BLaER1 (cell line): ENCODE results near the gene DNAJC19.
"Not testable (repeated sequence)": the region's sequence is repeated elsewhere in the genome, so short reads cannot be mapped to it uniquely, and the experiment has no call there.

ENCODE experiments used
- H3K27ac ChIP-seq: shearing (Covaris generic); formaldehyde crosslinking; 2 replicates; pipeline ENCODE4 v1.8.1; 2022
- H3K27me3 ChIP-seq: shearing (Covaris generic); formaldehyde crosslinking; 2 replicates; pipeline ENCODE4 v1.8.1; 2022
- H3K36me3 ChIP-seq: shearing (Covaris generic); formaldehyde crosslinking; 2 replicates; pipeline ENCODE4 v1.8.1; 2022
- H3K4me1 ChIP-seq: shearing (Covaris generic); formaldehyde crosslinking; 2 replicates; pipeline ENCODE4 v1.8.1; 2022
- H3K4me2 ChIP-seq: shearing (Covaris generic); formaldehyde crosslinking; 2 replicates; pipeline ENCODE4 v1.8.1; 2022
- H3K4me3 ChIP-seq: shearing (Covaris generic); formaldehyde crosslinking; 2 replicates; pipeline ENCODE4 v1.8.1; 2022
- H3K9ac ChIP-seq: shearing (Covaris generic); formaldehyde crosslinking; 2 replicates; pipeline ENCODE4 v1.8.1; 2022
- H3K9me3 ChIP-seq: shearing (Covaris generic); formaldehyde crosslinking; 2 replicates; pipeline ENCODE4 v1.8.1; 2022
- H4K20me1 ChIP-seq: shearing (Covaris generic); formaldehyde crosslinking; 2 replicates; pipeline ENCODE4 v1.8.1; 2022
- Cebpa-rat ChIP-seq: shearing (Covaris generic); IDR thresholded peaks from 2 replicates; pipeline ENCODE4 v1.8.1; 2022

Gene DNAJC19

GRCh38 chr3:180989291-180990163, at the start of gene DNAJC19:
Gene DNAJC19, minus strand, starts transcription at chr3:180989736. Its CDS starts 134 bp downstream, at chr3:180989602.
- Histone ChIP-seq H3K27ac (peak within 1 kb of the TSS; percentile 81), H3K4me2 (peak within 1 kb of the TSS; percentile 88), H3K4me3 (peak within 1 kb of the TSS; percentile 84), H3K9me3 (no peaks in the 10 kb centered on the region), H3K36me3 (peaks cover 22% of the 10 kb centered on the region; the same call in 1 of the 2 replicates), H4K20me1 (peaks cover 5% of the 10 kb centered on the region; the same call in 1 of the 2 replicates), H3K27me3 (no peaks in the 10 kb centered on the region), H3K9ac (peak within 1 kb of the TSS; percentile 89), H3K4me1 (peaks cover 22% of the 10 kb centered on the region)
- no peak for TF ChIP-seq Cebpa-rat

DNA sequence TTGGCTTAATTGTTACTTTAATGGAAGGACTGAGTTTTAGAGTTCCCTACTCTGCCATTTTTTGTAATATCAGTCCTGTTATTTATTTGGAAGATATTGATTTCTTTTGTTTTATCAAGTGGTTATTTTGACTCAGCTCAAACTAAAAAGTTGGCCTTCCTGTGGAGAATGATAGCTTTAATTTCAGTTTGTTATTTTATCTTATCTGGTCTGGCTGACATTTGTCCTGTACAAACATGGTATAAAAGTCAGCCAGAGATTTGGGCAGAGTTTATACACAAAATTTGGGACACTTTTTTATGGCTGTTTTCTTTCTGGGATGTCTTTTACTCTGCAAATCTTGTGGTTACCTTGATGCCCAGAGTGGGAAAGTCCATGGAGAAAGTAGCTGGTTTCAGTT, 41.4 kb upstream of the DNAJC19 start:
- Histone ChIP-seq H3K4me2 (no peak overlapping the region), H3K27ac (no peak overlapping the region), H3K9ac (no peak overlapping the region), H3K9me3 (no peaks in the 10 kb centered on the region), H3K36me3 (no peaks in the 10 kb centered on the region), H3K4me3 (no peak overlapping the region), H3K27me3 (no peaks in the 10 kb centered on the region), H4K20me1 (no peaks in the 10 kb centered on the region), H3K4me1 (no peaks in the 10 kb centered on the region)
- no peak for TF ChIP-seq Cebpa-rat

DNA sequence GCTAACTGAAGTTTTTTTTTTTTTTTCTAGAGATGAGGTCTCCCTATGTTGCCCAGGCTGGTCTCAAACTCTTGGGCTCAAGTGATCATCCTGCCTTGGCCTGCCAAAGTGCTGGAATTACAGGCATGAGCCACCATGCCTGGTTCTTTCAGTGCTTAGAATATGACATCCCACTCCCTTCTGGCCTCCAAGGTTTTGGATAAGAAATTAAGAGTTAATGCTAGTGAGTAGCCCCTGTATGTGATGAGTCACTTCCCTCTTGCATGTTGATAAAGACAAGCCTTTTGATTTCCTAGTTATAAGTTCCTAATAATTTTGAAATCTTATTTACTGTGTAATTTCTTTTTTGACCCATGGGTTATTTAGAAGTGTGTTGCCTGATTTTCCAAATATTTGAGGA, 35.7 kb upstream of the DNAJC19 start:
- peaks cover 12% of the 10 kb centered on the region for H3K9me3 ChIP-seq
- H3K4me2 ChIP-seq: no peak overlapping the region
- no peaks in the 10 kb centered on the region for H4K20me1 ChIP-seq
- H3K27ac ChIP-seq: no peak overlapping the region
- no peaks in the 10 kb centered on the region for H3K27me3 ChIP-seq
- no peak overlapping the region for H3K9ac ChIP-seq
- H3K4me3 ChIP-seq: no peak overlapping the region
- H3K36me3 ChIP-seq: no peaks in the 10 kb centered on the region
- TF ChIP-seq Cebpa-rat: no peak
- H3K4me1 ChIP-seq: no peaks in the 10 kb centered on the region

GRCh38 chr3:181017690-181018089, 28.2 kb upstream of the DNAJC19 start:
- Histone ChIP-seq H3K9ac (no peak overlapping the region), H3K4me2 (no peak overlapping the region), H3K36me3 (no peaks in the 10 kb centered on the region), H3K27me3 (no peaks in the 10 kb centered on the region), H3K4me1 (no peaks in the 10 kb centered on the region), H3K4me3 (no peak overlapping the region), H4K20me1 (no peaks in the 10 kb centered on the region), H3K9me3 (no peaks in the 10 kb centered on the region), H3K27ac (no peak overlapping the region)
- TF ChIP-seq Cebpa-rat: no peak

DNA sequence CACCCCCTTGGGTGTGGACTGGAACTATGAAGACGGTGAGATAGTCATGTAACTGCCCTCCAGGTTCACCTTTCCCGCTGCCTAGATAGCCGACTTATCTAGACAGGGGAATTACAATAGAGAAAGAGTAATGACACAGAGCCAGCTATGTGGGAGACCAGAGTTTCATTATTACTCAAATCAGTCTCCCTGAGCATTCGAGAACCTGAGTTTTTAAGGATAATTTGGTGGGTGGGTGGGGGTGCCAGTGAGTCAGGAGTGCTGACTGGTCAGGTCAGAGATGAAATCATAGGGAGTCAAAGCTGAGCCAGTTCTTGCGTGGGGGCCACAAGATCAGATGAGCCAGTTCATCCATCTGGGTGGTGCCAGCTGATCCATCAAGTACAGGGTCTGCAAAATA, 19.7 kb upstream of the DNAJC19 start:
- no peaks in the 10 kb centered on the region for H3K36me3 ChIP-seq
- no peaks in the 10 kb centered on the region for H3K9me3 ChIP-seq
- H3K4me3 ChIP-seq: no peak overlapping the region
- no peak for TF ChIP-seq Cebpa-rat
- no peaks in the 10 kb centered on the region for H3K27me3 ChIP-seq
- H3K27ac ChIP-seq: no peak overlapping the region
- H3K4me1 ChIP-seq: no peaks in the 10 kb centered on the region
- H3K4me2 ChIP-seq: no peak overlapping the region
- H3K9ac ChIP-seq: no peak overlapping the region
- H4K20me1 ChIP-seq: no peaks in the 10 kb centered on the region

- H3K27ac ChIP-seq: no peak overlapping the region
- H3K4me2 ChIP-seq: no peak overlapping the region
- H3K36me3 ChIP-seq: no peaks in the 10 kb centered on the region
- H3K9me3 ChIP-seq: no peaks in the 10 kb centered on the region
- H3K4me3 ChIP-seq: no peak overlapping the region
- H4K20me1 ChIP-seq: no peaks in the 10 kb centered on the region
- H3K27me3 ChIP-seq: no peaks in the 10 kb centered on the region
- no peaks in the 10 kb centered on the region for H3K4me1 ChIP-seq
- no peak overlapping the region for H3K9ac ChIP-seq
- TF ChIP-seq Cebpa-rat: no peak
Observed at GRCh38 chr3:181008796-181009195, 19.3 kb upstream of the DNAJC19 start.

DNA sequence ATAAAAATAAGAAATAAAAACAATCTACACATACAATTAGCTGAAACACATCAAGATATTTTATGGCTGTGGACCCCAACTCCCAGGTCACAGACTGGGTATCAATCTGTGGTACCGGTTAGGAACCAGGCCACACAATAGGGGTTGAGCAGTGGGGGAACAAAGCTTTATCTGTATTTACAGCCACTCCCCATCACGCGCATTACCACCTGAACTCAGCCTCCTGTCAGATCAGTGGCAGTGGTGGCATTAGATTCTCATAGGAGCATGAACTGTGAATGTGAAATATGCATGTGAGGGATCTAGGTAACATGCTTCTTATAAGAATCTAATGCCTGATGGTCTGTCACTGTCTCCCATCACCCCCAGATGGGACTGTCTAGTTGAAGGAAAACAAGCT, 17.7 kb upstream of the DNAJC19 start:
- Histone ChIP-seq H3K36me3 (no peaks in the 10 kb centered on the region), H3K4me1 (no peaks in the 10 kb centered on the region), H3K27ac (no peak overlapping the region), H3K9ac (no peak overlapping the region), H3K27me3 (no peaks in the 10 kb centered on the region), H3K4me3 (no peak overlapping the region), H4K20me1 (no peaks in the 10 kb centered on the region), H3K4me2 (no peak overlapping the region), H3K9me3 (peaks cover 6% of the 10 kb centered on the region)
- no peak for TF ChIP-seq Cebpa-rat

DNA sequence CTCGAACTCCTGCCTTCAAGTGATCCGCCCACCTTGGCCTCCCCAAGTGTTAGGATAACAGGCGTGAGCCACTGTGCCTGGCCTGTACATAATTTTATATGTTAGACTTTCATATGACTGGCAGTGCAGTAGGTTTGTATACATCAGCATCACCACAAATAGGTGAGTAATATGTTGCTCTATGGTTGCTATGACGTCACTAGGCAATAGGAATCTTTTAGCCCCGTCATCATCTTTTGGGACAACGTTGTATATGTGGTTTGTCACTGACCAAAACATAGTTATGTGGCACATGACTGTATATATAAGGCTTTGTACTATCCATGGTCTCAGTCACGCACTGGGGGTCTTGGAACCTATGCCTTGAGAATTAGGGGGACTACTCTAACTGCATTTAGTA, 17.0 kb upstream of the DNAJC19 start:
- Histone ChIP-seq H3K27me3 (no peaks in the 10 kb centered on the region), H3K9me3 (peaks cover 13% of the 10 kb centered on the region), H3K4me2 (no peak overlapping the region), H4K20me1 (no peaks in the 10 kb centered on the region), H3K27ac (no peak overlapping the region), H3K9ac (no peak overlapping the region), H3K4me3 (no peak overlapping the region), H3K4me1 (no peaks in the 10 kb centered on the region), H3K36me3 (no peaks in the 10 kb centered on the region)
- no peak for TF ChIP-seq Cebpa-rat

DNA sequence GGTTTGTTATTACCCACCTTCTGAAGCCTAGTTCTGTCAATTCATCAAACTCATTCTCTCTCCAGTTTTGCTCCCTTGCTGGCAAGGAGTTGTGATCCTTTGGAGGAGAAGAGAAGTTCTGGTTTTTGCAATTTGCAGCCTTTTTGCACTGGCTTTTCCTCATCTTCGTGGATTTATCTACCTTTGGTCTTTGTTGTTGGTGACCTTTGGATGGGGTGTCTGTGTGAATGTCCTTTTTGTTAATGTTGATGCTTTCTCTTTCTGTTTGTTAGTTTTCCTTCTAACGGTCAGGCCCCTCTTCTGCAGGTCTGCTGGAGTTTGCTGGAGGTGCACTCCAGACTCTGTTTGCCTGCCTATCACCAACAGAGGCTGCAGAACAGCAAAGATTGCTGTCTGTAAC, 13.9 kb upstream of the DNAJC19 start:
- not testable (repeated sequence) for H3K4me2 ChIP-seq

GRCh38 chr3:181002331-181002730, 12.8 kb upstream of the DNAJC19 start:
- H3K36me3 ChIP-seq, H3K4me1 ChIP-seq, H3K4me3 ChIP-seq, H4K20me1 ChIP-seq, H3K9ac ChIP-seq, H3K27ac ChIP-seq, H3K4me2 ChIP-seq, H3K27me3 ChIP-seq: not testable (repeated sequence)
- H3K9me3 ChIP-seq: peaks cover 29% of the 10 kb centered on the region

More for the DNA sequence above, 13.9 kb upstream of the DNAJC19 start:
- peaks cover 29% of the 10 kb centered on the region for H3K9me3 ChIP-seq
- H3K9ac ChIP-seq, H3K27ac ChIP-seq, H3K4me3 ChIP-seq, H3K27me3 ChIP-seq, H3K4me1 ChIP-seq, H3K36me3 ChIP-seq, H4K20me1 ChIP-seq: not testable (repeated sequence)
